DND-41 (cell line): ENCODE results near the gene ASCL3.

Experiments
- EZH2 ChIP-seq: IDR thresholded peaks from 3 replicates; pipeline ENCODE4 v1.6.1; 2012; ENCODE audit warnings: borderline replicate concordance, low read depth, mild to moderate bottlenecking, moderate library complexity, low read length, inconsistent platforms; ENCODE audit not compliant: severe bottlenecking
- TF ChIP-seq, protein P1 (sequence below): IDR thresholded peaks from 2 replicates; pipeline ENCODE4 v1.5.1; 2012; ENCODE audit warnings: borderline replicate concordance, low read length, moderate library complexity, mild to moderate bottlenecking; ENCODE audit not compliant: poor library complexity, severe bottlenecking; ENCODE audit errors: extremely low read depth

DNA sequence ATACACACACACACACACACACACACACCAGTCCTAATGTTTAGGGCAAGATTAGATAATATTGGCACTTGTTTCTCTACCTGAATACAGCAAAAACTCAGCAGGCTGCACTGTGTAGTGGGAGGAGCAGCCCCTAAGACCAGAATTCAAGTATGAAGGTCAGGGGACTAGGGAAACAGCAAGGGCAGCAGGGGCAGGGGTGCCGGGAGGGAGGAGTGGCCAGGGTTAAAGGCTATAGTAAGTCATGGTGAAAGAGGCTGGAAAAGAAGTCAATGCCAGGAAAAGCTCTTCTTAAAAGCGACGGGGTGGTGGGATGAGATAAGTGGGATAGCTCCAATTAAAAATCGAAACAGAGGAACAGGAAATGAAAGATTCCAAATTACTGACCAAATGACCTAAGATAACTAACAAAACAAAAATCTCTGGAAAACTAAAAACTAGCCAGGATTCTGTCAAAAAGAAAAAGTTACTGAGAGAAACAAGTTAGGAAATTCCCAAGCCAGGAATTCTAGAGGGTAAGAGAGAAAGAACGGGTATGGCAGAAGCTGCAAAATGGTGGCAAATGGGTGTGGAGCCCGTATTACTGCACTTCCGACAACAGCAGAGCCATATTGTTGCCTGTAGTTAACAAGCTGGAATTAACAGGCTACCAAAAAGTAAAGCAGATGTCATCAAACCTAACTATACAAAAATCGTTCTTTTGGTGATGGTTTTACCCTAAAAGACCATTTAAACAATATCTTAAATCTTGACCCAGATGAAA lies 1.3 kb downstream of the ASCL3 start:
- TF ChIP-seq, protein P1, sequence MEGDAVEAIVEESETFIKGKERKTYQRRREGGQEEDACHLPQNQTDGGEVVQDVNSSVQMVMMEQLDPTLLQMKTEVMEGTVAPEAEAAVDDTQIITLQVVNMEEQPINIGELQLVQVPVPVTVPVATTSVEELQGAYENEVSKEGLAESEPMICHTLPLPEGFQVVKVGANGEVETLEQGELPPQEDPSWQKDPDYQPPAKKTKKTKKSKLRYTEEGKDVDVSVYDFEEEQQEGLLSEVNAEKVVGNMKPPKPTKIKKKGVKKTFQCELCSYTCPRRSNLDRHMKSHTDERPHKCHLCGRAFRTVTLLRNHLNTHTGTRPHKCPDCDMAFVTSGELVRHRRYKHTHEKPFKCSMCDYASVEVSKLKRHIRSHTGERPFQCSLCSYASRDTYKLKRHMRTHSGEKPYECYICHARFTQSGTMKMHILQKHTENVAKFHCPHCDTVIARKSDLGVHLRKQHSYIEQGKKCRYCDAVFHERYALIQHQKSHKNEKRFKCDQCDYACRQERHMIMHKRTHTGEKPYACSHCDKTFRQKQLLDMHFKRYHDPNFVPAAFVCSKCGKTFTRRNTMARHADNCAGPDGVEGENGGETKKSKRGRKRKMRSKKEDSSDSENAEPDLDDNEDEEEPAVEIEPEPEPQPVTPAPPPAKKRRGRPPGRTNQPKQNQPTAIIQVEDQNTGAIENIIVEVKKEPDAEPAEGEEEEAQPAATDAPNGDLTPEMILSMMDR = no peak
- TF ChIP-seq EZH2 = no peak
